CD4-positive, alpha-beta memory T cell (primary cell): ENCODE measurements around the gene TMEM175. TPM values are rescaled to one million over a fixed set of nuclear protein-coding genes. Genes with fewer than 3 reads are reported as not detected.

Experiments used
- polyA plus RNA-seq, 2 donors: library from polyadenylated mRNA; unstranded; fragments of 300-500 nt; fragmentation: Illumina TruSeq; gene quantifications; one replicate each; pipeline ENCODE4 v1.2.3, GENCODE V29; 2021
- total RNA-seq, 2 experiments: library from RNA; stranded (reverse); gene quantifications; one replicate each; pipeline ENCODE4 v1.2.3, GENCODE V29; 2021

TMEM175 gene
- total and polyA plus RNA-seq, 4 experiments from 2014 or later = 11.5 to 52.3 (median 31.3) TPM

Other genes with a start within 250 kb of the TMEM175 start
- gene SLC49A3, start 243.3 kb upstream of the TMEM175 start, total RNA-seq = 1 to 10 TPM; 1.0 to 1.7 TPM
- gene SLC49A3, start 243.3 kb upstream of the TMEM175 start, polyA plus RNA-seq = not detected
- gene PCGF3, start 226.6 kb upstream of the TMEM175 start, total RNA-seq = 10 to 100 TPM; 66.1 to 73.8 TPM
- 1 to 10 TPM; 2.9 to 5.0 TPM for gene PCGF3, start 226.6 kb upstream of the TMEM175 start, polyA plus RNA-seq
- 1 to 10 TPM in 1 of 2 experiments, under 1 TPM in 1; 0.64 to 1.5 TPM for gene CPLX1, start 106.3 kb upstream of the TMEM175 start, total RNA-seq
- gene CPLX1, start 106.3 kb upstream of the TMEM175 start, polyA plus RNA-seq = under 1 TPM in 1 of 2 donors, not detected in 1; 0.26 TPM
- 100 to 1,000 TPM; 185 to 188 TPM for gene GAK, start 144 bp upstream of the TMEM175 start, total RNA-seq
- 10 to 100 TPM; 32.5 to 74.8 TPM for gene GAK, start 144 bp upstream of the TMEM175 start, polyA plus RNA-seq
- gene DGKQ, start 41.1 kb downstream of the TMEM175 start, total RNA-seq = 10 to 100 TPM; 25.9 to 29.6 TPM
- 10 to 100 TPM in 1 of 2 donors, 1 to 10 TPM in 1; 1.9 to 10.6 TPM for gene DGKQ, start 41.1 kb downstream of the TMEM175 start, polyA plus RNA-seq
- 10 to 100 TPM; 63.0 to 64.1 TPM for gene IDUA, start 54.6 kb downstream of the TMEM175 start, total RNA-seq
- 10 to 100 TPM in 1 of 2 donors, 1 to 10 TPM in 1; 5.0 to 14.4 TPM for gene IDUA, start 54.6 kb downstream of the TMEM175 start, polyA plus RNA-seq
- 1 to 10 TPM in 1 of 2 experiments, under 1 TPM in 1; 0.55 to 1.6 TPM for gene SLC26A1, start 60.9 kb downstream of the TMEM175 start, total RNA-seq
- 1 to 10 TPM in 1 of 2 donors, under 1 TPM in 1; 0.59 to 1.0 TPM for gene SLC26A1, start 60.9 kb downstream of the TMEM175 start, polyA plus RNA-seq
- 10 to 100 TPM; 22.4 TPM for gene FGFRL1, start 79.2 kb downstream of the TMEM175 start, total RNA-seq
- gene FGFRL1, start 79.2 kb downstream of the TMEM175 start, polyA plus RNA-seq = 1 to 10 TPM in 1 of 2 donors, under 1 TPM in 1; 0.64 to 2.3 TPM
- 1 to 10 TPM; 2.3 to 2.4 TPM for gene RNF212, start 181.1 kb downstream of the TMEM175 start, total RNA-seq
- 1 to 10 TPM; 3.7 to 4.2 TPM for gene RNF212, start 181.1 kb downstream of the TMEM175 start, polyA plus RNA-seq
- 1 to 10 TPM; 7.2 TPM for gene SPON2, start 240.1 kb downstream of the TMEM175 start, total RNA-seq
- 1 to 10 TPM; 5.4 to 8.4 TPM for gene SPON2, start 240.1 kb downstream of the TMEM175 start, polyA plus RNA-seq